ENCODE data around the gene AJM1. TPM values are rescaled to one million over a fixed set of nuclear protein-coding genes. Genes with fewer than 3 reads are reported as not detected.
A peak's percentile ranks its signal among the peaks of the same experiment; 100 is the strongest.
"Not testable (repeated sequence)": the region's sequence is repeated elsewhere in the genome, so short reads cannot be mapped to it uniquely, and the experiment has no call there.

AJM1 gene
- total RNA-seq, 2 experiments from 2014 or later = 4.3 to 4.8 TPM

DNA sequence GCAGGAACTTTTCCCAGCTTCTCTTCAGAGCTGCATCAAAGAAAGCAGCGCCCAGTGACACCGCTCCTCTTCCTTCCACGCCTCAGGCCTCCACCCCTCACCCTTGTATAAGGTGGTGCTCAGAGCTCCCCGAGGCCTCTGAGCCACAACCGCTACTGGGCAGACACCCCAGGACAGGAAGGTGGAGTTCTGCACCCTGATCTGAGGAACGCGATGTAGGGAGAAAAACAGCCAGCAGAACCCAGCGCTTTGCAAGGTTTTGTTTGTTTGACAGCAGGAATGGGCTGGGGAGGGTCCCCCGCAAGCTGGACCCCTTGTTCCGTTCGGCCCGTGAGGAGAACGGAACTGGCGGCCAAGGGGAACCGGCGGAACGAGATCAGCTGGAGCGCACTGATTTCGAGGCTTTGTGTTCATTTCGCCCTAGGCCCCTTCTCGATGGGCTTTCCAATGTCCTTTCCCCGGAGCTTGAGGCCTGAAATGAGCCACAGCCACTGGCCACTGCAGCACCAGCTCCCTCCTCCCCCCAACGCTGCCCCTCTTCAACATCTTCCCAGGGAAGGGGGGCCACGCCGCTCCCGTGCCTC is 19.7 kb downstream of the AJM1 start:
- no peaks in the 10 kb centered on the region for H3K27me3 Mint-ChIP-seq
- ChIA-PET CTCF (interaction anchor here (1.1 to 1.3 kb wide), 2 partner anchors 19 to 22 kb away, joined by 3 read pairs; no protein-coding TSS in a partner anchor), POLR2A (no interaction called here)
- H3K4me3 Mint-ChIP-seq = no peak overlapping the region
- no peak for ATAC-seq
- no peak overlapping the region for H3K27ac Mint-ChIP-seq
- intact Hi-C loops (cut with DNase I, micrococcal nuclease) = no loop called here
- peaks cover 17% of the 10 kb centered on the region for H3K36me3 Mint-ChIP-seq (ENCODE audit: low read depth)
- H3K9me3 Mint-ChIP-seq (ENCODE audit: low read depth) = no peaks in the 10 kb centered on the region
- H3K4me1 Mint-ChIP-seq = peaks cover 12% of the 10 kb centered on the region
- no peak for DNase-seq

DNA sequence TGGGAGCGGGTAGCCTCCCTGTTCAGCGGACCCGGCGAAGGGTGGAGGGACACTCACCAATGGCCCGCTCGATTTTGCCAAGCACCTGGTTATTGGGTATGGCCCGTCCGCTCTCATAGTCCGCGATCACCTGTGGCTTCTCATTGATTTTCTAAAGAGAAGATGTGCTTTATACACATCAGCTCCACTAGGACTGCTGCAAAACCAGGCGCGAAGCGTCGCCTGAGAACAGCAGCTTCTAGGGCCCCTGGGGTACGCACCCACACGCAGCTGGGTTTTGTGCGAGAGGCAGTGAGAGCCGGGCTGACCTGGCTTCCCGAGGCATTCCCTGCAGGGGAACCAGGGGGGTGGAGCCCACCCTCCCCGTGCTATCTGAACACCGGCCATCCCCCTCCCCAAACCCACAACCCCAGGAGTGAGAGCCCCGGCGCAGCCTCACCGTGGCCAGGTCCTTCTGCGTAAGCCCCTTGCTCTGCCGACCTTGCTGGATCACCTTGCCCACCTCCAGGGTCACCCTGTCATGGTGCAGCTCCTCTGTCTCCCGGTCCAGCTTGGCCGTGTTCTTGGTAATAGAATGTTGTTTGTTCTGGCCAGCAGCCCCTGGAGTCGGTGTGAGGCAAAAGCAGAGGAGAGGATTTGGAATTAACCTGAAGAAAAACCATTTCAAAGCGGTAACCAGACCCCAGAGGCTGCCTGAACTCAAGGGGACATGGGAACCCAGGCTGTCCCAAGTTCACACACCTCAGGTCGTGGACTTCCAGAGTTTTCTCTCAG is 20.8 kb downstream of the AJM1 start:
- H3K36me3 Mint-ChIP-seq (ENCODE audit: low read depth) = peaks cover 17% of the 10 kb centered on the region
- ChIA-PET POLR2A (no interaction called here), CTCF (no interaction called here)
- no peak overlapping the region for H3K4me3 Mint-ChIP-seq
- ATAC-seq (no peak), DNase-seq (no peak)
- H3K9me3 Mint-ChIP-seq (ENCODE audit: low read depth) = no peaks in the 10 kb centered on the region
- intact Hi-C loops (cut with DNase I, micrococcal nuclease) = no loop called here
- H3K4me1 Mint-ChIP-seq = peaks cover 16% of the 10 kb centered on the region
- no peaks in the 10 kb centered on the region for H3K27me3 Mint-ChIP-seq
- no peak overlapping the region for H3K27ac Mint-ChIP-seq

DNA sequence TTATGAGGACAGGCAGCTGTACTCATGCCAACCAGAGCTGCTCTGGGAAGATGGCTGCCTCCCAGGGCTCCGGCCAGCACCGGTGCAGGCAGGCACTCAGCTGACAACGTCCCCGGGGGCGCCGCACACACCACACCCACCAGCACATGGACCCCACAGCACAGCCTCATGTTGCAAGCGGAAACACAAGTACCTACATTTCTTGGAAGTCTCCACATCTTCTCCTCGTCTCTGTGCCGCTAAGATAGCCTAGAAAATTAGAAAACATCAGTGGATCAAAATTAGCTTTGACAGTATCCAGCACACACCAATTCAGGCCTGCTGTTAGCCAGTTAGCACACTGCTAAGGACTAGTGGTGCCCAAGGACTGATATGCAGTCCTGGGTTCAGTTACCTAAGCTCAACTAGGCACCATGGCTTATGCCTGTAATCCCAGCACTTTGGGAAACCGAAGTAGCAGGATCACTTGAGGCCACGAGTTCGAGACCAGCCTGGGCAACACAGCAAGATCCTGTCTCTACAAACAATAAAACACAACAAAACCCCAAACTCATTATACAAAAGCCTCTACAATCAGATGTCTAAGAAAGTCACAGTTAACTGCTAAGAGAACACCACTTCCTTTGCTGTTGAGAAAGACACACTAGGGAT is 21.5 kb downstream of the AJM1 start:
- Mint-ChIP-seq H3K27ac (no peak overlapping the region), H3K9me3 (ENCODE audit: low read depth) (no peaks in the 10 kb centered on the region), H3K4me3 (no peak overlapping the region), H3K4me1 (peaks cover 16% of the 10 kb centered on the region), H3K36me3 (ENCODE audit: low read depth) (peaks cover 19% of the 10 kb centered on the region), H3K27me3 (no peaks in the 10 kb centered on the region)
- DNase-seq (no peak), ATAC-seq (no peak)
- CTCF ChIA-PET = no interaction called here
- intact Hi-C loops (cut with DNase I, micrococcal nuclease) = no loop called here
- POLR2A ChIA-PET = interaction anchor here (0.6 kb wide), 1 partner anchor 20 kb away, joined by 7 read pairs; no protein-coding TSS in a partner anchor

DNA sequence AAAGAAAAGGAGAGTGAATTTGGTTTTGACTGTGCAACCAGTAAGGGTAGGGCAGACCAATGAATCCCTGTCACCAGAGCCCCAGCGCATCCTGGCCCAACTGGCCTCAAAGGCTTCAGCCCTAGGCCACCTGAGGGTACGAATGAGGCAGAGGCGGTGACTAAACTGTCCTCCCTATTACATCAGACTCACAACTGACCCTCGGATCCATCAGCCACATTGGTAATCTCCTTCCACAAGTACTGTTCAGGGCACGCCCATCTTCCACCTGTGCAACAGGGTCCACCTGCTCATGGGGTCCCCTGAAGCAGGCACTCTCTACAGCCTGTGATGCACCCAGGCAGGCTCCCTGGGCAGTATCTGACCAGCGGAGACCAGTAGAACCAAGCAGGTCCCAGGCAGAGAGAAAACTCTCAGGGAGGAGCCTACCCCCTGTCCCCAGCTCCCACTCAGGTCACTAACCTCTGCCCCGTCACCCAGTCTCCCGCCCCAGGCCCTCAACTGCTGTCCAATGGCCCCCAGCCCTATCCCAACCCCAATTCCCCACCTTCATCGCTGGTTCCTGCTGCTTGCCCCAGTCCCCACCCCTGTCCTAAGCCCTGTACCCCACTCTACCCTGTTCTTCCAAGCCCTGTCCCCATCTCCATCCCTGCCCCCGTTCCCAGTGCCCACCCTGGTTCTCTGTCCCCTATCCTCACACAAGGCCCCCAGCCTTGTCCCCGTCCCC is 22.9 kb downstream of the AJM1 start:
- Mint-ChIP-seq H3K27me3 (no peaks in the 10 kb centered on the region), H3K4me1 (peaks cover 16% of the 10 kb centered on the region), H3K4me3 (peak overlapping the region; percentile 81), H3K36me3 (ENCODE audit: low read depth) (peaks cover 19% of the 10 kb centered on the region), H3K27ac (peak overlapping the region; percentile 38), H3K9me3 (ENCODE audit: low read depth) (no peaks in the 10 kb centered on the region)
- POLR2A ChIA-PET = no interaction called here
- DNase-seq (no peak), ATAC-seq (no peak)
- intact Hi-C loops (cut with DNase I, micrococcal nuclease) = no loop called here
- CTCF ChIA-PET = no interaction called here

DNA sequence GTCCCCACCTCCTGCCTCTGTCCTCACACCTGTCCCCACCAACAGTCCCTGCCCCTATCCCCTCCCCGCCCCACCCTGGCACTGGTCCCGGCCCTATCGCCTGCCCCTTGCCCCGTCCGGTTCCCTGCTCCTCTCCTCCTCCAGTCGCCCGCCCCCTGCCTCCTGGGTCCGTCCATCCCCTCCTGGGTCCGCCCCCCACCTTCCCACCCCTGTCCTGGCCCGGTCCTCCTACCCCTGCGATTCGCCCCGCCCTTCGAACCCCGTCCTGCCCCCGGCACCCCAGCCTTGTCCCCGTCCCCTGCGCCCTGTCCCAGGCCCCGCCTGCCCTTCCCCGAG is 23.5 kb downstream of the AJM1 start:
- CTCF ChIA-PET = interaction anchor here (0.6 kb wide), 1 partner anchor 39 kb away, joined by 3 read pairs; no protein-coding TSS in a partner anchor
- Mint-ChIP-seq H3K9me3 (ENCODE audit: low read depth) (no peaks in the 10 kb centered on the region), H3K27me3 (no peaks in the 10 kb centered on the region), H3K27ac (peak overlapping the region; percentile 38), H3K36me3 (ENCODE audit: low read depth) (peaks cover 17% of the 10 kb centered on the region), H3K4me1 (peaks cover 16% of the 10 kb centered on the region), H3K4me3 (peak overlapping the region; percentile 81)
- POLR2A ChIA-PET = no interaction called here
- DNase-seq (no peak), ATAC-seq (no peak)
- intact Hi-C loops (cut with DNase I, micrococcal nuclease) = loop anchor here (1.0 to 2.0 kb wide), 10 partner anchors 15 to 127 kb away; partner anchors contain the start of genes FBXW5 (in 1 of the 2), PAXX (in 1 of the 2), PHPT1 (in 1 of the 2) and RABL6 (in 1 of the 2)

DNA sequence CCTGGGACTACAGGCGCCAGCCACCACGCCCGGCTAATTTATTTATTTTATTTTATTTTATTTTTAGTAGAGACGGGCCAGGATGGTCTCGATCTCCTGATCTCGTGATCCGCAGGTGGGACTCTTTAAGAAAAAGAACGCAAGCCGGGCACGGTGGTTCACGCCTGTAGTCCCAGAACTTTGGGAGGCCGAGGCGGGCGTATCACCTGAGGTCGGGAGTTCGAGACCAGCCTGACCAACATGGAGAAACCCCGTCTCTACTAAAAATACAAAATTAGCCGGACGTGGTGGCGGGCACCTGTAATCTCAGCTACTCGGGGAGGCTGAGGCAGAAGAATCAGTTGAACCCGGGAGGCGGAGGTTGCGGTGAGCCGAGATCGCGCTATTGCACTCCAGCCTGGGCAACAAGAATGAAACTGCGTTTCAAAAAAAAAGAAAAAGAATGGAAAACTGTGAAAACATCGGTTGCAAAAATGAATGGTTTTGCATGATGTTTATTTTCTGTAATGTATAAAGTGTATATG is 24.7 kb downstream of the AJM1 start:
- POLR2A ChIA-PET; ATAC-seq; H3K9me3 Mint-ChIP-seq (ENCODE audit: low read depth); H3K27me3 Mint-ChIP-seq; DNase-seq: not testable (repeated sequence)
- peaks cover 17% of the 10 kb centered on the region for H3K36me3 Mint-ChIP-seq (ENCODE audit: low read depth)
- H3K4me3 Mint-ChIP-seq = peak overlapping the region; percentile 81
- H3K27ac Mint-ChIP-seq = peak overlapping the region; percentile 55
- intact Hi-C loops (cut with DNase I, micrococcal nuclease) = loop anchor here (1.0 to 2.0 kb wide), 10 partner anchors 14 to 125 kb away; partner anchors contain the start of genes FBXW5 (in 1 of the 2), PAXX (in 1 of the 2), PHPT1 (in 1 of the 2) and RABL6 (in 1 of the 2)
- CTCF ChIA-PET = interaction anchor here (1.0 kb wide), 1 partner anchor 10 kb away, joined by 3 read pairs; no protein-coding TSS in a partner anchor
- peaks cover 16% of the 10 kb centered on the region for H3K4me1 Mint-ChIP-seq

DNA sequence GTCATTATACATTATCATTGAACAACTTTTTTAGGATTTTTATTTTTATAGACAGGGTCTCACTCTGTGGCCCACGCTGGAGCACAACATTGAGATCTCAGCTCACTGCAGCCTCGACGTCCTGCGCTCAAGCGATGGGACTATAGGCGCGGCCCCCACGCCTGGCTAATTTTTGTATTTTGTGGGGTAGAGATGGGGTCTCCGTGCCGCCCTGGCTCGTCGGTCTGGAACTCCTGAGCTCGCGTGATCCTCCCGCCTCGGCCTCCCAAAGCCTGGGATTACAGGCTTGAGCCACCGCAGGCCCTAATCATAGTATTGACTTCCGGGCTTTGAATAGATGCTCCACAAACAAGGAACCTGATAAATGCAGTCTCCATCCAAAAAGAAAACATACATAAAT is 25.2 kb downstream of the AJM1 start:
- no peak for ATAC-seq
- CTCF ChIA-PET = interaction anchor here (0.7 to 1.0 kb wide), 2 partner anchors 11 to 162 kb away, joined by 3 read pairs; no protein-coding TSS in a partner anchor
- Mint-ChIP-seq H3K9me3 (ENCODE audit: low read depth) (no peaks in the 10 kb centered on the region), H3K27me3 (no peaks in the 10 kb centered on the region), H3K27ac (no peak overlapping the region), H3K4me3 (peak overlapping the region; percentile 81), H3K36me3 (ENCODE audit: low read depth) (peaks cover 16% of the 10 kb centered on the region), H3K4me1 (peaks cover 16% of the 10 kb centered on the region)
- POLR2A ChIA-PET = no interaction called here
- no peak for DNase-seq
- intact Hi-C loops (cut with DNase I, micrococcal nuclease) = loop anchor here in 1 of 2 experiments (2.0 kb wide), 1 partner anchor 13 kb away; no protein-coding TSS in a partner anchor

DNA sequence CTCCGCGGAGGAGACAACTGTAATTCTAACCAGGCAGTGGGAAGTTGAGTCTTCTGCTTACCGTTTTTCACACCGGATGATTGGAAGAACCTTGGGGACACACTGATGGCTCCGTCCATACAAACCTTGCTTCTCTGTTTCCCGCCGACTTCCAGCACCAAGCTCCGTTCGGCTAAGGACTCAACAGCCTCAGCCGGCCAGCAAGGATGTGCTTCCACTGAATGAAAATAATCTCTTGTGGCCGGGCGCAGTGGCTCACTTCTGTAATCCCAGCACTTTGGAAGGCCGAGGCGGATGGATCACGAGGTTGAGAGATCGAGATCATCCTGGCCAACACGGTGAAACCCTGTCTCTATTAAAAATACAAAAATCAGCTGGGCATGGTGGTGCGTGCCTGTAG is 25.6 kb downstream of the AJM1 start:
- no peak overlapping the region for H3K27ac Mint-ChIP-seq
- DNase-seq (no peak), ATAC-seq (no peak)
- peak overlapping the region; percentile 81 for H3K4me3 Mint-ChIP-seq
- no peaks in the 10 kb centered on the region for H3K27me3 Mint-ChIP-seq
- peaks cover 16% of the 10 kb centered on the region for H3K4me1 Mint-ChIP-seq
- CTCF ChIA-PET = interaction anchor here (0.7 to 1.0 kb wide), 2 partner anchors 11 to 161 kb away, joined by 3 read pairs; no protein-coding TSS in a partner anchor
- peaks cover 16% of the 10 kb centered on the region for H3K36me3 Mint-ChIP-seq (ENCODE audit: low read depth)
- POLR2A ChIA-PET = no interaction called here
- intact Hi-C loops (cut with DNase I, micrococcal nuclease) = loop anchor here in 1 of 2 experiments (2.0 kb wide), 1 partner anchor 13 kb away; no protein-coding TSS in a partner anchor
- H3K9me3 Mint-ChIP-seq (ENCODE audit: low read depth) = peaks cover 2% of the 10 kb centered on the region

DNA sequence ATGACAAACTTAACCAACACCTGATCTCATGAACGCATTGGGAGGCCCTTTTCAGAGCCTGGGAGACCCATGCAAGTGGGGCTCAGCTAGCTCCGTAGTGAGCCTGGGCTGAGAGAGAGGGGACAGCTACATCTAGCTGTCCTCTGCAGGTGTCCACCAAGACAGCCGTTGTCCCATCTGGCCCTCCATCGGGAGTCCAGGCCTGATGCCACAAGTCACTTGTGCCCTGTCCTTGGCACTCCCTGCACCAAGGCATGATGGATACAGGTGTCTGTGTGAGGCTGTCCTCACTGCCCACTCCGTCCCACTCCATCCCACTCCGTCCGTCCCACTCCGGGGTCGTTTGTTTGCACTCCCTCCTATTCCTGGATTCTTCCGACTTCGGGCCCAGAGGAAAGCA is 26.4 kb downstream of the AJM1 start:
- DNase-seq = no peak
- Mint-ChIP-seq H3K36me3 (ENCODE audit: low read depth) (peaks cover 11% of the 10 kb centered on the region), H3K27ac (no peak overlapping the region), H3K27me3 (no peaks in the 10 kb centered on the region), H3K4me1 (peaks cover 16% of the 10 kb centered on the region), H3K4me3 (peak overlapping the region; percentile 38), H3K9me3 (ENCODE audit: low read depth) (peaks cover 2% of the 10 kb centered on the region)
- no peak for ATAC-seq
- ChIA-PET POLR2A (no interaction called here), CTCF (no interaction called here)
- intact Hi-C loops (cut with DNase I, micrococcal nuclease) = no loop called here

DNA sequence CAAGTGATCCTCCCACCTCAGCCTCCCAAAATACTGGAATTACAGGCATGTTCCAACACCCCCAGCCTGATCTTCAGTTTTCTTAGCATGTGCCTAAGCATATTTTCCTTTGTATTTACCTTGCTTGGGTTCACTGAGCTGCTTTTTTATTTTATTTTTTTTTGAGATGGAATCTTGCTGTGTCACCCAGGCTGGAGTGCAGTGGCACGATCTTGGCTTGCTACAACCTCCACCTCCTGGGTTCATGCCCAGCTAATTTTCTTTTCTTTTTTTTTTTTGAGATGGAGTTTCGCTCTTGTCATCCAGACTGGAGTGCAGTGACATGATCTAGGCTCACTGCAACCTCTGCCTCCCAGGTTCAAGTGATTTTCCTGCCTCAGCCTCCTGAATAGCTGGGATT is 27.3 kb downstream of the AJM1 start:
- POLR2A ChIA-PET, H3K4me3 Mint-ChIP-seq, H3K27ac Mint-ChIP-seq: not testable (repeated sequence)

DNA sequence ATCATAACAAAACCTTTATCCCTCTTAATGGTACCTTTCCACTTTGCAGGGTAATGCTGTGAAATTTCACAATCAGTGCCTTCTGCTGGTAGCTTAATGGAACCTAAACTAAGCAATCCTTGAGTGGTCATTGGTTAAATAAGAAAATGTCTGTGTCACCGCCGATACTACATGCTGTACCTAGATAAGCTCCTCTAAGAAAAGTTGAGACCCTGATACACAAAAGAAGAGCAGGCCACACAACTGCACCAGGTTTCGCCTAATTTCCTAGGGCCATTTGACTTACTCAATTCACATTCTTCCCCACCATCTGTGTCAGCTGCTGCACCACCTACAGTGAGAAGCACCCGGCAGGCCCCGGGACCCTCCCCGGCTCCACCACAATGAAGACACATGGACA is 32.9 kb downstream of the AJM1 start:
- no peak overlapping the region for H3K27ac Mint-ChIP-seq
- H3K27me3 Mint-ChIP-seq = no peaks in the 10 kb centered on the region
- no peaks in the 10 kb centered on the region for H3K36me3 Mint-ChIP-seq (ENCODE audit: low read depth)
- no peak for DNase-seq
- peaks cover under 1% of the 10 kb centered on the region for H3K4me1 Mint-ChIP-seq
- ChIA-PET CTCF (interaction anchor here (0.6 to 1.0 kb wide), 2 partner anchors 34 to 46 kb away, joined by 3 read pairs; no protein-coding TSS in a partner anchor), POLR2A (no interaction called here)
- H3K9me3 Mint-ChIP-seq (ENCODE audit: low read depth) = peaks cover 2% of the 10 kb centered on the region
- no peak for ATAC-seq
- no peak overlapping the region for H3K4me3 Mint-ChIP-seq
- intact Hi-C loops (cut with DNase I, micrococcal nuclease) = no loop called here

More for the DNA sequence above, 27.3 kb downstream of the AJM1 start:
- H3K27me3 Mint-ChIP-seq; DNase-seq; CTCF ChIA-PET; H3K36me3 Mint-ChIP-seq (ENCODE audit: low read depth); ATAC-seq; intact Hi-C loops (cut with DNase I, micrococcal nuclease); H3K9me3 Mint-ChIP-seq (ENCODE audit: low read depth): not testable (repeated sequence)
- peaks cover 11% of the 10 kb centered on the region for H3K4me1 Mint-ChIP-seq

Measured in activated CD4-positive, alpha-beta T cell treated with anti-CD3 and anti-CD28 coated beads for 36 hours (primary cell).